ENCODE results near the gene NOS3. TPM values are rescaled to one million over a fixed set of nuclear protein-coding genes. Genes with fewer than 3 reads are reported as not detected.

NOS3 gene
- total RNA-seq, 1 experiment from 2014 or later = 13.0 TPM

DNA sequence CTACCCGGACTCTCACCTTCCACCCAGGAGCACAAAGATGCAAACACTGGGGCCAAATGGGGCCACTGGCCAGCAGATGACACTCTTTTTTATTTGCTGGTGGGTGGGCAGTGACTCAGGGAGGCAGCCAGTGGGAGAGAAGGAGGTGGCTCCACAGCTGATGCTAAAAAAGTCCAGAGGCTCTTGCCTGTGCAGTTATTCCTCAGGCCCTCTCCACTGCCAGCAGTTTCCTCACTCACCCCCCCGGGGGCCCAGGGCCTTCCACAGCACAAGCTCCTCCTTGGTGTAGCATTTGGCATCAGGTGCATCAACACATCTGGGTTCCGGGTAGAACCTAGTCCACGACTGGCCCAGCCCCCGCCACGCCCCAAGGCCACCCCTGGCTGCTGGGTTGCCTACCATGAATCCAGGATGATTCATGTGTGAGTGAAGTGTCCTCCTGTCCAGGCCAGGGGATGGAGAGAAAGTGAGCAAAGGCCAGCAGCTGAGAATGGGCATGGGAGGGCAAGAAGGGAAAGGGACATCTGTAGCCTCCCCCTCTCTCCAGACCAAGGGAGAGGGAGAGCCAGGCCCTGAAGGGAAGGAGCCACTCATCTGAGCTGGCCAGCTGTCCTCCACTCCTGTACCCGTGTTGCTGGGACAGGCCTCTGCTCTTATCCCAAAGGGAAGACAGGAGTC lies 11.0 kb upstream of the NOS3 start:
- DNase-seq (ENCODE audit: low spot score) = no peak

DNA sequence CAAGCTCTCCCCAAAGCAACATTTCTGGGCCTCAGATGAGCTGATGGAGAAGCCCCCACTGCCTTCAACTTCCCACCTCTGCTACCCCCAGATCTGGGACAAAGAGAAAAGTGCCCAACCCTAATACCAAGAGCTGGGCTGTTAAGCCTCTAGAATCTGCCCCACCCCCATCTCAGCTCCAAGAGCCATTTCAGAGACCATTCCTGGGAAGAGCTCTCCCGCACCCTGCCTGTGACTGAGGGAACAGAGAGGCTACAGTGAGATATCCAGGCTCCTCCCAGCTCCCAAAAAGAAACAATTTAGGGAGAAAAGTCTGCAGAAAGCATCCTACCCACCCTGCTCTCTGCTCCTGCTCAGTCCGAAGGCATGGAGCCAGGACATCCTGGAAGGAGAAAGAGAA lies 10.2 kb upstream of the NOS3 start:
- DNase-seq (ENCODE audit: low spot score) = no peak

DNA sequence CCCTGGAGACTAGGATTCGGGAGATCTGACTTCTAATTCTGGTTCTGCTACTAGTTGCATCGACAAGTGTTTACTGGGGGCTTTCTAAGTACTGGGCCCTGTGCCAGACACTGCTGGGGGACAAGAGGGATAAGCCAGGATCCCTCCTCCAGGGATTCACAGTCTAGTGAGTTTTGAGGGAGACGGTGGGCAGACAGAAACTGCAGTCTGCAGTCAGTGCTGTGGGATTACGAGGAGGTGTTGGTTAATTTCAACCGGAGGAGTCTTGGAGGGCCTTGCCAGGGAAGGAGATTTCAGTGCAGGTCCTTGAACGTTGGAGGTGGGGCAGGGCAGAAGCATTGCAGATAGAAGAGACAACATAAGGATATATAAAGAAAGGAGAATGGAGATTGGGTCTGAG lies 9.2 kb upstream of the NOS3 start:
- DNase-seq (ENCODE audit: low spot score) = no peak

DNA sequence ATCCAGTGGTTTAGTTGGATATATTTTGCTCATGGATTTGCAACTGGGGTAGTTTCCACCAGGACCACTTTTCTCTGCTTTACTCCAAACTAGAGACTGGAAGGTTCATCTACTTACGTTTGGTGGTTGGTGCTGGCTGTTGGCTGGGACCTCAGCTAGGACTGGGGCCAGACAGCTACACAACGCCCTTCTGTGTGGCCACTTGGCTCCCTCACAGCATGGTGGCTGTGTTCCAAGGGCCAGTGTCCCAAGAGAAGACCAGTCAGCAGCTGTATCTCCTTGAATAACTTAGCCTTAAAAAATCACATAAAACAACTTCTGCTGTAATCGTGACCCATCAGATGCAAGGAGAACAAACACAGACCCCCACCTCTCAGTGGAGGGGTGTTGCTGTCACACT lies 8.5 kb upstream of the NOS3 start:
- no peak for DNase-seq (ENCODE audit: low spot score)

DNA sequence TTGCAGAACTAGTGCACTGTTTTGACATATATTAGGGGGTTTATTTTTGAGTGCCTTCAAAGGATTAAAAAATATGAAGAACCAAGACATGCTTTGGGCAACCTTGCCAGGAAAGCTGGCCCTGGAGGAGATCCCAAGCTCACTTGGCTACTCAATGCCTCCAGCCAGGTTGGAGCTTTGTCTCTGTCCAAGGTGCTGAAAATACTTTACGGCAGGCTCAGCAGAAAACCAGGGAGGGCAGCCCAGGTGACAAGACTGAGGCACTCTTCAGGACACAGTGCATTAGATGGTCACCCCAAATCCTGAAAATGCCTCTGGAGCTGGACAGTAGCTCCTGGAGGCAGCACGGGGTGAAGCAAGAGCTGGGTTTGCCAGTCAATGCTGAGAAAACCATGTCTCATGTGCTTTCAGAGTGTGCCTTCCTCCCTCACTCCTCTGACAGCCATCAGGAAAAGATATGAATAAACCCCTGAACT lies 6.9 kb upstream of the NOS3 start:
- DNase-seq (ENCODE audit: low spot score) = peak; percentile 84

DNA sequence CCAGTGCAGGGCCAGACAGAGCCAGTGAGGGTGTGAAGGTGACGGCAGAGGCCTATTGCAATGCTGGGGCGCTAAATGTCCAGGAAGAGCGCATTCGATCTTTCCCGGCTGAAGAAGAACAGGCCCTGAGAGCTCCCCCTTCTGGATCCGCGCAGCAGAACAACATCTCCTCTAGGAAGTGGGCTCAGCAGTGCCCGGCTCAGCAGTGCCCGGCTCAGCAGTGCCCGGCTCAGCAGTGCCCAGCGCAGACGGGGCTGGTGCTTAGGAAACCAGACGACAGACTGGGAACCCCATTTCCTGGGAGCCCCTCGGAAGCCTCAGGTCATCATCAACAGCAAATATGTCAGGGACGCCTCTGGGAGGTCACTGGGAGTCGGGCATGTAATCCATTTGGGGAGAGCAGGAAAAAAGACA lies 4.7 kb upstream of the NOS3 start:
- peak; percentile 91 for DNase-seq (ENCODE audit: low spot score)

DNA sequence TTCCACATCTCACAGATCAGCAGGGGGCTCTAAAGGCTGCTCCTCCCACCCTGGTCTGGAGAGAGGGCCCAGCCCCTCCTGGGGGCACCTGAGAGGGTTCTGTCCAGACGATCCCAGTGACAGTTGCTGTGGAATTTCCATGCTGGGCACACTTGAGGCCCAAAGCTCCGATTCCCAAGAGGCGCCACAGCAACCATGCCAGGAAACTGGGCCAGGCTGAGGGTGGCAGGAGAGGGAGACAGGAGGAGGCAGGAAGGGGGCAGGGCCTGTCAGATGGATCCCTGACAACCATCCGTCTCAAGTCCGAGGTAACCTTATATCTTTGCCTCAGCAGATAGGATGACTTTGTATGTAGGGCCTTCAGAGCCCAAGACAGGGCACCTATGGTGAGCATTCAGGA lies 4.3 kb upstream of the NOS3 start:
- no peak for DNase-seq (ENCODE audit: low spot score)

DNA sequence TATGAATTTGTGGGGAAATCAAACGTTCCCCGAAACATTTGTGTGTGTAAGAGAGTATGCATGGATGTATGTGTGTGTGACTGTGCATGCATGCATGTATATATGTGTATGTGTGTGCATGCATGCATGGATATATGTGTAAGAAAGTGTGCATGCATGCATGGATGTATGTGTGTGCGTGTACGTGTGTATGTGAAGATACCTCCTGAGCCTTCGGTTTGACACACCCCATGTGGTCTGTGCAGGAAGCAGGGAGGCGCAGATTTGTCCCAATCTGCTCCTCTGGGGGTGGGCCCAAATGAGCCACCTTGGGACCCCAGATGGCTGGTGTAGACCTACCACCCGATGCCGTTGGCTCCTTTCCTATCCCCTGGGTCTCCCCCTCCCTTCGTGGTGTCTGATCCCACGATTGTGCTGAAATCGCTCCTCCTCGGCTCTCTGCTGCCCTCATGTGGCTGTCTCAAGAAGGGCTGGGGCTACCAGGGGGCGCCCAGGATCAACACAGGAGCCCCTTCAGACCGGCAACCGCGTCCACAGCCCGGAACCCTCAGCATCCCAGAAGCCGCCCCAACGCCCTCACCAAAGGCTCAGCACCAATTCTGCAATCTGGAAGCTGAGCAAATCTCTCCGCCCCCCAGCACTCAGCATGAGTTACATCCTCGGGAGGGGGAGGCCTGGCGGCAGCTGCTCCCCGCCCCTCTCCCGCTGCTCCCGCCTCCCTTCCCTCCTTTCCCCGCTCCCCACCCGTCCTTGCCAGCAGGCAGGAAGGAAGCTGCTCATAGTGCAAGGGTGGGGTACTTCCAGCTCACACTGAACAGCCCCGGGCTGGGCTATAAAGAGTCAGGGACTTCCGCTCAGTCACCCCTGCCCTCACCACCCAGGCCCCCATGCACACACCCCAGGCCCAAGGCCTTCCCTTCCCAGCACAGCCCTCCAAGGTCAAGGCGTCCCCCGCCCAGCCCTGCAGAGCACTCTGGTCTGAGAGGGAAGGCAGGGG lies 2.3 kb upstream of the NOS3 start:
- peak; percentile 61 for DNase-seq (ENCODE audit: low spot score)

DNA sequence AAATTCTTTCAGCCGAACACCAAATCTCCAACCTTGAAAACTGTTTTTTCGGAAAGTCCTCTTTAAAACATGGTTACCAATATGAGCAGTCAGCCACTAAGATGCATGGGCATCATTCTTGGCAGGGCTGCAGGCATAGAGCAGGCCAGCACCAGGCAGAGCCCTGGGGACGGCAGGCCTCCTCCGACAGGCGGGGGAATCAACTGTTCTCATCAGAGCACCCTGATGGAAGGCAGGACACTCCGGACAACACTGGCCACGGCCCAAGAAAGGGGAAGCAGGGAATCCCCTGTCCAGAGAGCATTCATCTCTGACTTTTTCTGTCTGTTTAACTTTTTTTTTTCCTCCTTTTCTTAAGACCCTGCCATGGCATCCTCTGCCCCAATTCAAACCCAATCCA lies 1.4 kb upstream of the NOS3 start:
- DNase-seq (ENCODE audit: low spot score) = no peak

DNA sequence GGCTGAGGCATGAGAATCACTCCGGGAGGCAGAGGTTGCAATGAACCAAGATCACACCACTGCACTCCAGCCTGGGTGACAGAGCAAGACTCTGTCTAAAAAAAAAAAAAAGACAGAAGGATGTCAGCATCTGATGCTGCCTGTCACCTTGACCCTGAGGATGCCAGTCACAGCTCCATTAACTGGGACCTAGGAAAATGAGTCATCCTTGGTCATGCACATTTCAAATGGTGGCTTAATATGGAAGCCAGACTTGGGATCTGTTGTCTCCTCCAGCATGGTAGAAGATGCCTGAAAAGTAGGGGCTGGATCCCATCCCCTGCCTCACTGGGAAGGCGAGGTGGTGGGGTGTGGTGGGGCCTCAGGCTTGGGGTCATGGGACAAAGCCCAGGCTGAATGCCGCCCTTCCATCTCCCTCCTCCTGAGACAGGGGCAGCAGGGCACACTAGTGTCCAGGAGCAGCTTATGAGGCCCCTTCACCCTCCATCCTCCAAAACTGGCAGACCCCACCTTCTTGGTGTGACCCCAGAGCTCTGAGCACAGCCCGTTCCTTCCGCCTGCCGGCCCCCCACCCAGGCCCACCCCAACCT lies 1.3 kb downstream of the NOS3 start:
- DNase-seq (ENCODE audit: low spot score) = no peak

DNA sequence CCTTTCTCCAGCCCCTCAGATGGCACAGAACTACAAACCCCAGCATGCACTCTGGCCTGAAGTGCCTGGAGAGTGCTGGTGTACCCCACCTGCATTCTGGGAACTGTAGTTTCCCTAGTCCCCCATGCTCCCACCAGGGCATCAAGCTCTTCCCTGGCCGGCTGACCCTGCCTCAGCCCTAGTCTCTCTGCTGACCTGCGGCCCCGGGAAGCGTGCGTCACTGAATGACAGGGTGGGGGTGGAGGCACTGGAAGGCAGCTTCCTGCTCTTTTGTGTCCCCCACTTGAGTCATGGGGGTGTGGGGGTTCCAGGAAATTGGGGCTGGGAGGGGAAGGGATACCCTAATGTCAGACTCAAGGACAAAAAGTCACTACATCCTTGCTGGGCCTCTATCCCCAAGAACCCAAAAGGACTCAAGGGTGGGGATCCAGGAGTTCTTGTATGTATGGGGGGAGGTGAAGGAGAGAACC lies 2.1 kb downstream of the NOS3 start:
- DNase-seq (ENCODE audit: low spot score) = no peak

DNA sequence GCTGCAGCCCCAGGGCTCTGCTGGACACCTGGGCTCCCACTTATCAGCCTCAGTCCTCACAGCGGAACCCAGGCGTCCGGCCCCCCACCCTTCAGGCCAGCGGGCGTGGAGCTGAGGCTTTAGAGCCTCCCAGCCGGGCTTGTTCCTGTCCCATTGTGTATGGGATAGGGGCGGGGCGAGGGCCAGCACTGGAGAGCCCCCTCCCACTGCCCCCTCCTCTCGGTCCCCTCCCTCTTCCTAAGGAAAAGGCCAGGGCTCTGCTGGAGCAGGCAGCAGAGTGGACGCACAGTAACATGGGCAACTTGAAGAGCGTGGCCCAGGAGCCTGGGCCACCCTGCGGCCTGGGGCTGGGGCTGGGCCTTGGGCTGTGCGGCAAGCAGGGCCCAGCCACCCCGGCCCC lies 2.7 kb downstream of the NOS3 start:
- no peak for DNase-seq (ENCODE audit: low spot score)

DNA sequence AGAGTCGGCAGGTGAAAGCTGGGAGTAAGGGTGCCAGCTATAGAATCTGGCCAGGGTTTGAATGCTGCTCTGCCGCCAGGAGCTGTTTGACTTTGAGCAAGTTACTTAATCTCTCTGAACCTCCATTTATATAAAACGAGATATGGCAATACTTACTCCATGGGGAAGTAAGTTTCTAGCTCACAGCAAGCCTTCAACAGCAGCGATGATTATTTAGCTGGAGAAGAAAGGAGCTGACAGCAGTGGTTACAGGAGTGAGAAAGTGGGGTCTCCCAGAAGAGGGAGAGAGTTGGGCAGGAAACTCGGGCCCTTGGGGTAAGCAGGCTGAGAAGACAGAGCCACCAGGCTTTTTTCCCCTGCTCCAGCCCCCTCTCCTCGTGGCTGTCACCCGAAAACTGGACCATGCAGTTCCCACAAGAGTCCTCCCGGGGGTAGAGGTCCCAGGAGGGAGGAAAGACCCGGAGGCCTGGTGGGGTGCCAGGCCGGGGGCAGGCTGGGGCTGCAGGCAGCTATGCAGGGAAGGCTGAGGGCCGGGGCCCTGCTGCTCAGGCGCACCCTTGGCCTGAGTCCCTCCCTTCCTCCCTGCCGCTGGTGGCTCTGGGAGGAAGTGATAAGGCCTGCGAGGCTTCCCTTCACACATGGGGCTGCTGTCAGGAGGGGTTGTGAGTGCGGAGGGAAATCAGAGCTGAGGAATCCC lies 3.5 kb downstream of the NOS3 start:
- no peak for DNase-seq (ENCODE audit: low spot score)

DNA sequence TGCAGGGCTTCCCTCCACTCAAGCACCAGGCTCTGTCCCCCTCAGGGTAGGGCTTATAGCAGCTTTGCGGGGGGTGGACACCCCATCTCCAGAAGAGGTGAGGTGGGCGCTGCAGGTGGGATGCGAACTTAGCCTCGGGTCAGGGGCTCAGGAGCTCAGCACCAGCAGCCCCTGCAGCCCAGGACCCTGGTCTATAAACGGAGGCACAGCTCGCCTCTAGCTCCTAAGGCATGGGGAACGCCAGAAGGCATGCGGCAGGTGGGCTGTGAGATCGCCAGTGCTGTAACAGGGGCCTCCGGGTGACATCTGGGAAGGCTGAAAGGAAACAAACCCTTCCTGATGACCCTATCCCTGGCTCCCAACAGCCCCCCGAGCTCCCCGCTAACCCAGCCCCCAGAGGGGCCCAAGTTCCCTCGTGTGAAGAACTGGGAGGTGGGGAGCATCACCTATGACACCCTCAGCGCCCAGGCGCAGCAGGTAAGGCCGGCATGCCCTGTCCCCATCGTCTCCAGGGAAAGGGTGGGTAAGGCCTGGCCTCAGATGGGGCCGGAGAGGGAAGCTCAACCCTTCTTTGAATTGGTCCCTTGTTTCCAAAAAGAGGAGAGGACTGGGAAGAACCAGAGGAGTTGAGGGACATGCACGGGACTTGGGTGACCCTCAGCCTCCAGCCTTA lies 4.2 kb downstream of the NOS3 start:
- no peak for DNase-seq (ENCODE audit: low spot score)

DNA sequence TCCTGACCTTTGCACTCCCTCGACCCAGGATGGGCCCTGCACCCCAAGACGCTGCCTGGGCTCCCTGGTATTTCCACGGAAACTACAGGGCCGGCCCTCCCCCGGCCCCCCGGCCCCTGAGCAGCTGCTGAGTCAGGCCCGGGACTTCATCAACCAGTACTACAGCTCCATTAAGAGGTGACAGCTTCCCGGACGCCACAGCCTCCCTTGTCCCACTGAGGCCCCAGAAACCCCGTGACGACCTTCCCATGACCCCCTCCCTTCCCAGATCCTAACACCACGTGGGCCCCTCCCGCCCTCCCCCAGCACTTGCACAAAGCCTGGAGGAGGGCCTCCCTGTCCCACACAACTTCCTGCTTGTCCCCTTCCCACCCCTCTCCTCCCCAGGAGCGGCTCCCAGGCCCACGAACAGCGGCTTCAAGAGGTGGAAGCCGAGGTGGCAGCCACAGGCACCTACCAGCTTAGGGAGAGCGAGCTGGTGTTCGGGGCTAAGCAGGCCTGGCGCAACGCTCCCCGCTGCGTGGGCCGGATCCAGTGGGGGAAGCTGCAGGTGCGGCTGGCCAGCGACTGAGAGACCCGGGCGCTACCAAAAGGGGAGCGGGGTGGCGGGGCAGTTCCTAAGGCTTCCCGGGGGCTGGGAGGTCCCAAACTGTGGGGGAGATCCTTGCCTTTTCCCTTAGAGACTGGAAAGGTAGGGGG lies 5.7 kb downstream of the NOS3 start:
- DNase-seq (ENCODE audit: low spot score) = no peak

DNA sequence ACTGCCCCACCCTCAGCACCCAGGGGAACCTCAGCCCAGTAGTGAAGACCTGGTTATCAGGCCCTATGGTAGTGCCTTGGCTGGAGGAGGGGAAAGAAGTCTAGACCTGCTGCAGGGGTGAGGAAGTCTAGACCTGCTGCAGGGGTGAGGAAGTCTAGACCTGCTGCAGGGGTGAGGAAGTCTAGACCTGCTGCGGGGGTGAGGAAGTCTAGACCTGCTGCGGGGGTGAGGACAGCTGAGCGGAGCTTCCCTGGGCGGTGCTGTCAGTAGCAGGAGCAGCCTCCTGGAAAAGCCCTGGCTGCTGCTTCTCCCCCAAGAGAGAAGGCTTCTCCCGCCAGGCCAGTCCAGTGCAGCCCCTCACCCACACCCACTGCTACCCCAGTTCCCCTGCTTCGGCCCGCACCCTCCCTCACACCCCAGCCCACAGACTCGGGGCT lies 6.3 kb downstream of the NOS3 start:
- no peak for DNase-seq (ENCODE audit: low spot score)

DNA sequence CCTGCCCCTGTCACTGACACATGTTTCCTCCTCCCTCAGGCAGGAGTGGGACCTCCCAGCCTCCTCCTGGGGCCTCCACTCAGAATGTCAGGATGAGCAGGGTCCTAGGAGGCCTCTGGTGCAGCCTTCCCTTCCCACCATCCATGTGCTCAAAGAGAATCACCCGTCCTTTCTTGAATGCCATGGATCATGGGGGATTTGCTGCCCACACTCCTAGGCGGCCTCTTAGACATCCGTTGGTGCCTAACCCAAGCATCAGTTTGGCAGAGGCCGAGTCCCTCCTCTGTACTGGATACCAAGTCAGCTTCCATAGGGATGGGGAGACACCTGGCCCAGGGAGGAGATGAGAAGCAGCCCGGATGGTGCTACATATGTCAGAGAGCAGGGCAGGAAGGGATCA lies 7.0 kb downstream of the NOS3 start:
- peak; percentile 2 for DNase-seq (ENCODE audit: low spot score)

DNA sequence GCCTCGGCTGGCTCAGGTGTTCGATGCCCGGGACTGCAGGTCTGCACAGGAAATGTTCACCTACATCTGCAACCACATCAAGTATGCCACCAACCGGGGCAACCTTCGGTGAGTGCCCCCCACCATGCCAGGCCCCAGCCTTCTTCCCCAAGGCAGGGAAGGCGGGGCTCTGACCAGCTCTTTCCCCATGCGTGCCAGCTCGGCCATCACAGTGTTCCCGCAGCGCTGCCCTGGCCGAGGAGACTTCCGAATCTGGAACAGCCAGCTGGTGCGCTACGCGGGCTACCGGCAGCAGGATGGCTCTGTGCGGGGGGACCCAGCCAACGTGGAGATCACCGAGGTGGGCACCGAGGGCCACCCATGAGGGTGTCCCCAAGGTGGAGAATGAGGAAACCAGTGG lies 7.5 kb downstream of the NOS3 start:
- no peak for DNase-seq (ENCODE audit: low spot score)

DNA sequence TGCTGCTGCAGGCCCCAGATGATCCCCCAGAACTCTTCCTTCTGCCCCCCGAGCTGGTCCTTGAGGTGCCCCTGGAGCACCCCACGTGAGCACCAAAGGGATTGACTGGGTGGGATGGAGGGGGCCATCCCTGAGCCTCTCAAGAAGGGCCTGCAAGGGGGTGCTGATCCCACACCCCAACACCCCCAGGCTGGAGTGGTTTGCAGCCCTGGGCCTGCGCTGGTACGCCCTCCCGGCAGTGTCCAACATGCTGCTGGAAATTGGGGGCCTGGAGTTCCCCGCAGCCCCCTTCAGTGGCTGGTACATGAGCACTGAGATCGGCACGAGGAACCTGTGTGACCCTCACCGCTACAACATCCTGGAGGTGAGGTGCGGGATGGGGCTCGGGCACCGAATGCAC lies 8.2 kb downstream of the NOS3 start:
- DNase-seq (ENCODE audit: low spot score) = no peak

DNA sequence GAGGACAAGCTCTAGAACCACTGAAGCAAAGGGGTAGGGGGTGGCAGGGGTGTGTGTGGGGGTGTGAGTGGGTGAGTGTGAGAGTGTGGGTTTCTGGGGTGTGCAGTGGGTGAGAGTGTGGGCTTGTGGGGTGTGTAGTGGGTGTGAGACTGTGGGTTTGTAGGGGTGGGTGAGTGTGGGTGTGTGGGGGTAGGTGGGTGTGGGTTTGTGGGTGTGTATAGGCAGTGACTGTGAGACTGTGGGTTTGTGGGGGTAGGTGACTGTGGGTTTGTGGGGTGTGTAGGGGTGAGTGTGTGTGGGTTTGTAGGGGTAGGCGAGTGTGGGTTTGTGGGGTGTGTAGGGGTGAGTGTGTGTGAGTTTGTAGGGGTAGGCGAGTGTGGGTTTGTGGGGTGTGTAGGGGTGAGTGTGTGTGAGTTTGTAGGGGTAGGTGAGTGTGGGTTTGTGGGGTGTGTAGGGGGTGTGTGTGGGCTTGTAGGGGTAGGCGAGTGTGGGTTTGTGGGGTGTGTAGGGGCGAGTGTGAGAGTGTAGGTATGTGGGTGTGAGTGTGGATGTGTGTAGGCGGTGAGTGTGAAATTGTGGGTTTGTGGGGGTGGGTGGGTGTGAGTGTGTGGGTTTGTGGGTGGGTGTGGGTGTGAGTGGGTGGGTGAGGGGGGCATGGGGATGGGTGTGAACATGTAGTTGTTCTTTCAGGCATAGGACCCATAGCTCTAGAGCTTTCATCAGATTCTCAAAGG lies 8.8 kb downstream of the NOS3 start:
- no peak for DNase-seq (ENCODE audit: low spot score)

All from HT-29 (cell line).